ENCODE measurements around the gene TPGS1. TPM values are rescaled to one million over a fixed set of nuclear protein-coding genes. Genes with fewer than 3 reads are reported as not detected.

Gene TPGS1
- total and polyA plus RNA-seq, 8 donors, result 3.5 to 18.2 (median 8.2) TPM

- peaks cover 27 to 65% of the 10 kb centered on the region in 2 donors for H3K27me3 ChIP-seq
- peak in 1 of 4 donors; percentile 68 for DNase-seq
- H3K9me3 ChIP-seq, result no peaks in the 10 kb centered on the region
- intact Hi-C loops (cut with DNase I), result no loop called here
- H3K36me3 ChIP-seq, result no peaks in the 10 kb centered on the region
- H3K27ac ChIP-seq, result no peak within 1 kb of the TSS
- H3K4me1 ChIP-seq, result peaks cover 0 to 15% of the 10 kb centered on the region in 2 donors
- no peak for TF ChIP-seq CTCF (IDR thresholded peaks at IDR 0.05)
- ATAC-seq, result no peak
- no peak within 1 kb of the TSS for H3K4me3 ChIP-seq
These were observed 11.1 kb upstream of the TPGS1 start, which contains the start of gene MADCAM1 for GRCh38 chr19:496112-496665. Gene MADCAM1 (plus strand): TSS chr19:496486. CDS start chr19:496500, 14 bp downstream.

GRCh38 chr19:496986-497385 lies 10.3 kb upstream of the TPGS1 start:
- no peak overlapping the region for H3K4me3 ChIP-seq
- intact Hi-C loops (cut with DNase I), result no loop called here
- H3K27me3 ChIP-seq, result peaks cover 27 to 65% of the 10 kb centered on the region in 2 donors
- no peak for TF ChIP-seq CTCF (IDR thresholded peaks at IDR 0.05)
- H3K27ac ChIP-seq, result no peak overlapping the region
- no peak for ATAC-seq
- no peak for DNase-seq
- no peaks in the 10 kb centered on the region for H3K36me3 ChIP-seq
- H3K4me1 ChIP-seq, result peaks cover 0 to 15% of the 10 kb centered on the region in 2 donors
- no peaks in the 10 kb centered on the region for H3K9me3 ChIP-seq

- TF ChIP-seq CTCF (IDR thresholded peaks at IDR 0.05), result no peak
- H3K4me3 ChIP-seq, result no peak overlapping the region
These were observed 9.8 kb upstream of the TPGS1 start for GRCh38 chr19:497491-497868.

GRCh38 chr19:497869-498510 lies 9.3 kb upstream of the TPGS1 start:
- no peaks in the 10 kb centered on the region for H3K36me3 ChIP-seq
- no peak overlapping the region for H3K27ac ChIP-seq
- no peak overlapping the region for H3K4me3 ChIP-seq
- ATAC-seq, result no peak
- intact Hi-C loops (cut with DNase I), result no loop called here
- H3K27me3 ChIP-seq, result peaks cover 27 to 65% of the 10 kb centered on the region in 2 donors
- peaks cover 0 to 25% of the 10 kb centered on the region in 2 donors for H3K4me1 ChIP-seq
- peak in 1 of 4 donors; percentile 79 for DNase-seq
- no peak for TF ChIP-seq CTCF (IDR thresholded peaks at IDR 0.05)
- H3K9me3 ChIP-seq, result no peaks in the 10 kb centered on the region

More at GRCh38 chr19:497491-497868, 9.8 kb upstream of the TPGS1 start:
- Histone ChIP-seq H3K9me3 (no peaks in the 10 kb centered on the region), H3K4me1 (peaks cover 0 to 20% of the 10 kb centered on the region in 2 donors), H3K36me3 (no peaks in the 10 kb centered on the region), H3K27me3 (peaks cover 27 to 65% of the 10 kb centered on the region in 2 donors), H3K27ac (no peak overlapping the region)
- no peak for ATAC-seq
- DNase-seq, result peak in 1 of 4 donors; percentile 70
- intact Hi-C loops (cut with DNase I), result no loop called here

- no peak for TF ChIP-seq CTCF (IDR thresholded peaks at IDR 0.05)
These were observed 8.8 kb upstream of the TPGS1 start for GRCh38 chr19:498511-498891.

More at GRCh38 chr19:498511-498891, 8.8 kb upstream of the TPGS1 start:
- Histone ChIP-seq H3K4me1 (peaks cover 0 to 27% of the 10 kb centered on the region in 2 donors), H3K9me3 (no peaks in the 10 kb centered on the region), H3K4me3 (no peak overlapping the region), H3K36me3 (no peaks in the 10 kb centered on the region), H3K27ac (no peak overlapping the region), H3K27me3 (peaks cover 27 to 65% of the 10 kb centered on the region in 2 donors)
- intact Hi-C loops (cut with DNase I), result no loop called here
- no peak for DNase-seq
- no peak for ATAC-seq

All from left lung (tissue), 10 donors.